HCT116 (cell line): ENCODE data around the gene DERL3. TPM values are rescaled to one million over a fixed set of nuclear protein-coding genes. Genes with fewer than 3 reads are reported as not detected.

Experiments used
- ATAC-seq: fragments of 200-7000 bp; cut with Tn5 transposase; 2 replicates; pipeline ENCODE4 v1.9.1; 2020; ENCODE audit warnings: mild to moderate bottlenecking, moderate library complexity
- BruUV-seq: library from RNA; stranded (reverse); fragments of 400-500 nt; replicated peaks from 2 replicates; lab custom pipeline; 2021; lab: Mats Ljungman, UMichigan
- CTCF ChIA-PET: fragments of 300-600 bp; sonication (Branson Sonifier 250); formaldehyde crosslinking; loops from one replicate; lab custom pipeline; 2021; ENCODE audit warnings: antibody characterized with exemption; lab: Charles Lee
- POLR2A ChIA-PET: fragments of 300-600, 350-600 bp; sonication (Branson Sonifier 250); formaldehyde crosslinking; loops from one replicate; lab custom pipeline; 2021; ENCODE audit warnings: antibody characterized with exemption; lab: Charles Lee
- RAD21 ChIA-PET, 2 experiments: fragments of 300-600 bp; sonication (Branson Sonifier 250); formaldehyde crosslinking; loops; one replicate each; lab custom pipeline; 2023; ENCODE audit warnings: low total read pairs in 2 of 2; ENCODE audit not compliant: uncharacterized antibody in 2 of 2, unreplicated experiment in 2 of 2, low non-redundant PET in 1 of 2; lab: Charles Lee
- DNase-seq: peaks from one replicate; pipeline ENCODE4 v3.0.0-alpha.2; 2010; ENCODE audit warnings: low read depth, low spot score
- H2AFZ ChIP-seq: fragments of 200-600 bp; shearing (Covaris generic), sonication (generic); 2 replicates; pipeline ENCODE4 v1.6.1; 2017; ENCODE audit warnings: low read depth, mixed run types, mixed read lengths, antibody characterized with exemption, low read length; ENCODE audit not compliant: poor library complexity, severe bottlenecking
- H3K27ac ChIP-seq: 2 replicates; pipeline ENCODE4 v1.5.1; 2012; ENCODE audit warnings: low read depth, low read length
- H3K27me3 ChIP-seq: fragments of 200-600 bp; sonication (generic); 2 replicates; pipeline ENCODE4 v1.6.1; 2016; ENCODE audit warnings: mixed run types, low read length, mixed read lengths; ENCODE audit not compliant: insufficient read depth
- H3K36me3 ChIP-seq, 2 experiments: fragments of 200-500 bp in 1 of 2; fragments of 200-600 bp in 1 of 2; sonication (Bioruptor generic) in 1 of 2; sonication (generic) in 1 of 2; 2 replicates each; pipeline versions ENCODE4 v1.5.1 to v1.6.1; 2014 to 2016; ENCODE audit warnings: low read length in 2 of 2, inconsistent platforms in 1 of 2, mixed read lengths in 1 of 2, mixed run types in 1 of 2; ENCODE audit not compliant: insufficient read depth in 2 of 2, control insufficient read depth in 1 of 2
- H3K4me1 ChIP-seq, 2 experiments: fragments of 200-600 bp in 1 of 2; sonication (generic) in 1 of 2; 2 replicates each; pipeline versions ENCODE4 v1.5.1 to v1.6.1; 2012 to 2017; ENCODE audit warnings: low read length in 2 of 2, inconsistent platforms in 1 of 2, mild to moderate bottlenecking in 1 of 2, mixed read lengths in 1 of 2, mixed run types in 1 of 2, moderate library complexity in 1 of 2; ENCODE audit not compliant: insufficient read depth in 2 of 2, control insufficient read depth in 1 of 2
- H3K4me2 ChIP-seq: fragments of 200-600 bp; sonication (generic); 2 replicates; pipeline ENCODE4 v1.6.1; 2017; ENCODE audit warnings: mixed run types, low read length, mixed read lengths
- H3K4me3 ChIP-seq, 2 experiments: fragments of 200-600 bp in 1 of 2; sonication (generic) in 1 of 2; replicated peaks in 1 of 2; 2 replicates each; pipeline ENCODE4 v1.5.1; 2011 to 2016; ENCODE audit warnings: low read length in 2 of 2, control low read depth in 1 of 2, low read depth in 1 of 2, mild to moderate bottlenecking in 1 of 2, mixed read lengths in 1 of 2, mixed run types in 1 of 2
- H3K79me2 ChIP-seq: fragments of 200-600 bp; sonication (generic); 2 replicates; pipeline ENCODE4 v1.6.1; 2017; ENCODE audit warnings: mild to moderate bottlenecking, mixed run types, low read length, moderate library complexity, mixed read lengths; ENCODE audit not compliant: insufficient read depth
- H3K9ac ChIP-seq: fragments of 200-600 bp; sonication (generic); 2 replicates; pipeline ENCODE4 v1.6.1; 2016; ENCODE audit warnings: low read length, mixed read lengths
- H3K9me2 ChIP-seq: fragments of 200-600 bp; sonication (generic), shearing (Covaris generic); 2 replicates; pipeline ENCODE4 v1.6.1; 2017; ENCODE audit warnings: mixed run types, mild to moderate bottlenecking, moderate library complexity; ENCODE audit not compliant: insufficient read depth
- H3K9me3 ChIP-seq, 2 experiments: fragments of 200-500 bp in 1 of 2; fragments of 200-600 bp in 1 of 2; sonication (Bioruptor generic) in 1 of 2; sonication (generic) in 1 of 2; 2 replicates each; pipeline ENCODE4 v1.6.1; 2014 to 2017; ENCODE audit warnings: low read length in 2 of 2, mixed read lengths in 2 of 2, inconsistent platforms in 1 of 2, low read depth in 1 of 2, mild to moderate bottlenecking in 1 of 2, mixed run types in 1 of 2, moderate library complexity in 1 of 2; ENCODE audit not compliant: control insufficient read depth in 1 of 2, insufficient read depth in 1 of 2
- H4K20me1 ChIP-seq: fragments of 200-600 bp; sonication (generic), shearing (Covaris generic); 2 replicates; pipeline ENCODE4 v1.6.1; 2017; ENCODE audit warnings: mixed run types, mild to moderate bottlenecking, moderate library complexity; ENCODE audit not compliant: insufficient read depth
- CBX3 ChIP-seq: IDR thresholded peaks from 2 replicates; pipeline ENCODE4 v1.6.1; 2012; ENCODE audit warnings: low read depth
- CEBPB ChIP-seq: IDR thresholded peaks from 2 replicates; pipeline ENCODE4 v1.6.1; 2012; ENCODE audit warnings: low read depth
- EZH2 ChIP-seq: fragments of 200-600 bp; sonication (generic); IDR thresholded peaks from 2 replicates; pipeline ENCODE4 v1.6.1; 2017; ENCODE audit warnings: antibody characterized with exemption, mixed run types
- EZH2phosphoT487 ChIP-seq: fragments of 200-600 bp; IDR thresholded peaks from 2 replicates; pipeline ENCODE4 v1.6.1; 2018; ENCODE audit warnings: antibody characterized with exemption, borderline replicate concordance
- JUND ChIP-seq: IDR thresholded peaks from 2 replicates; pipeline ENCODE4 v1.6.1; 2012
- SIN3A ChIP-seq: IDR thresholded peaks from 2 replicates; pipeline ENCODE4 v1.6.1; 2012; ENCODE audit warnings: low read depth
- YY1 ChIP-seq: IDR thresholded peaks from 2 replicates; pipeline ENCODE4 v1.6.1; 2011; ENCODE audit warnings: low read length, low read depth, moderate library complexity, mild to moderate bottlenecking; ENCODE audit not compliant: insufficient replicate concordance; ENCODE audit errors: extremely low read depth
- ZFX ChIP-seq: fragments of 450-650 bp; IDR thresholded peaks from 2 replicates; pipeline ENCODE4 v1.6.1; 2017
- intact Hi-C: fragments of 100-400 bp; cut with micrococcal nuclease; formaldehyde crosslinking; loops from 2 replicates; pipeline ENCODE4 v1.10.0; 2022
- total RNA-seq: library from RNA; stranded (reverse); gene quantifications from one replicate; pipeline ENCODE4 v1.2.1, GENCODE V29; 2021; ENCODE audit not compliant: unreplicated experiment
- TF ChIP-seq, protein P1 (sequence below): IDR thresholded peaks from 2 replicates; pipeline ENCODE4 v1.6.1; 2012
- TF ChIP-seq, protein P2 (sequence below): IDR thresholded peaks from 2 replicates; pipeline ENCODE4 v1.6.1; 2011; ENCODE audit warnings: mild to moderate bottlenecking, low read length, moderate library complexity; ENCODE audit not compliant: insufficient replicate concordance; ENCODE audit errors: extremely low read depth

DERL3 gene
- total RNA-seq, 1 experiment from 2014 or later, result not detected

DNA sequence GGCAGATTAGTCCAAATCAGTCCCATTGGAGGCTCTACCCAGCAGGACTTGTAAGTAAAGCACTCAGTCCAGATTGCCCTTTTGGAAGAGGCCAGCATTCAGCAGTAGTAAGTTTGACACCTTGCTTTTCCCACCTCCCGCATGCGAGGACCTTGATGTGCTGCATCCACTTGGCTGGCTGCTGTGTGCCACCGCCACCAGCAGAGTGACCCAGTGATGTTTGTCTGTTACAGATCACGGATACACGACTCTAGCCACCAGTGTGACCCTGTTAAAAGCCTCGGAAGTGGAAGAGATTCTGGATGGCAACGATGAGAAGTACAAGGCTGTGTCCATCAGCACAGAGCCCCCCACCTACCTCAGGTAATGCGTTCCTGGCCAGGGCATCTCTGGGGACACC, 45.5 kb downstream of the DERL3 start:
- TF ChIP-seq JUND (no peak), EZH2phosphoT487 (no peak), SIN3A (no peak), YY1 (no peak), CBX3 (no peak), ZFX (no peak), CEBPB (no peak), EZH2 (no peak)
- TF ChIP-seq, protein P1, sequence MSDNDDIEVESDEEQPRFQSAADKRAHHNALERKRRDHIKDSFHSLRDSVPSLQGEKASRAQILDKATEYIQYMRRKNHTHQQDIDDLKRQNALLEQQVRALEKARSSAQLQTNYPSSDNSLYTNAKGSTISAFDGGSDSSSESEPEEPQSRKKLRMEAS, result no peak
- TF ChIP-seq, protein P2, sequence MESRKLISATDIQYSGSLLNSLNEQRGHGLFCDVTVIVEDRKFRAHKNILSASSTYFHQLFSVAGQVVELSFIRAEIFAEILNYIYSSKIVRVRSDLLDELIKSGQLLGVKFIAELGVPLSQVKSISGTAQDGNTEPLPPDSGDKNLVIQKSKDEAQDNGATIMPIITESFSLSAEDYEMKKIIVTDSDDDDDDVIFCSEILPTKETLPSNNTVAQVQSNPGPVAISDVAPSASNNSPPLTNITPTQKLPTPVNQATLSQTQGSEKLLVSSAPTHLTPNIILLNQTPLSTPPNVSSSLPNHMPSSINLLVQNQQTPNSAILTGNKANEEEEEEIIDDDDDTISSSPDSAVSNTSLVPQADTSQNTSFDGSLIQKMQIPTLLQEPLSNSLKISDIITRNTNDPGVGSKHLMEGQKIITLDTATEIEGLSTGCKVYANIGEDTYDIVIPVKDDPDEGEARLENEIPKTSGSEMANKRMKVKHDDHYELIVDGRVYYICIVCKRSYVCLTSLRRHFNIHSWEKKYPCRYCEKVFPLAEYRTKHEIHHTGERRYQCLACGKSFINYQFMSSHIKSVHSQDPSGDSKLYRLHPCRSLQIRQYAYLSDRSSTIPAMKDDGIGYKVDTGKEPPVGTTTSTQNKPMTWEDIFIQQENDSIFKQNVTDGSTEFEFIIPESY, result no peak
- peaks cover 51% of the 10 kb centered on the region for H3K79me2 ChIP-seq
- ChIA-PET RAD21 (no interaction called here), CTCF (no interaction called here), POLR2A (no interaction called here)
- intact Hi-C loops, result no loop called here
- DNase-seq (no peak), ATAC-seq (no peak)
- no peak overlapping the region for H3K9ac ChIP-seq
- no TSS peak for BruUV-seq
- no peaks in the 10 kb centered on the region for H3K9me2 ChIP-seq
- no peak overlapping the region for H3K4me2 ChIP-seq
- H3K4me3 ChIP-seq, result no peak overlapping the region
- no peaks in the 10 kb centered on the region for H4K20me1 ChIP-seq
- H3K27me3 ChIP-seq, result no peaks in the 10 kb centered on the region
- no peaks in the 10 kb centered on the region for H3K9me3 ChIP-seq
- no peak overlapping the region for H3K27ac ChIP-seq
- peaks cover 16 to 27% of the 10 kb centered on the region in 2 experiments; a peak in 3 of 4 replicates for H3K36me3 ChIP-seq
- peaks cover 5 to 6% of the 10 kb centered on the region in 2 experiments; a peak in 3 of 4 replicates for H3K4me1 ChIP-seq
- no peak overlapping the region for H2AFZ ChIP-seq
